ENCODE measurements around the gene TESPA1.
A peak's percentile ranks its signal among the peaks of the same experiment; 100 is the strongest.
"Not testable (repeated sequence)": the region's sequence is repeated elsewhere in the genome, so short reads cannot be mapped to it uniquely, and the experiment has no call there.

The TESPA1 gene

DNA sequence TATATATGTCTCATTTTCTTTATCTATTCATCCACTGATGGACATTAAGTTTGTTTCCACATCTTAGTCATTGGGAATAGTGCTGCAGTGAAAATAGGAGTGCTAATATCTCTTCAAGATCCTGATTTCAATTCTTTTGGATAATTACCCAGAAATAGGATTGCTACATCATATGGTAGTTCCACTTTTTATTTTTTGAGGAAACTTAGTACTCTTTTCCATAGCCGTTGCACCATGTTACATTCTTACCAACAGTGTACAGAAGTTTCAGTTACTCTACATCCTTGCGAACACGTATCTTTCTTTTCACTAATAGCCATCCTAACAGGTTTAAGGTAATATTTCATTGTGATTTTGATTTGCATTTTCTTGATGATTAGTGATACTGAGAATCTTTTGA lies 29.8 kb downstream of the TESPA1 start:
- DNase-seq (ENCODE audit: insufficient read length, low spot score), result no peak
- peak; percentile 47 for FAIRE-seq
- TF ChIP-seq SPI1 (IDR thresholded peaks at IDR 0.05; ENCODE audit: low read depth, low read length), result no peak
- TF ChIP-seq TAF1 (IDR thresholded peaks at IDR 0.05; ENCODE audit: low read depth, low read length), result no peak
- TF ChIP-seq PAX5 (IDR thresholded peaks at IDR 0.05; ENCODE audit: insufficient read depth, low read length, severe bottlenecking), result no peak

DNA sequence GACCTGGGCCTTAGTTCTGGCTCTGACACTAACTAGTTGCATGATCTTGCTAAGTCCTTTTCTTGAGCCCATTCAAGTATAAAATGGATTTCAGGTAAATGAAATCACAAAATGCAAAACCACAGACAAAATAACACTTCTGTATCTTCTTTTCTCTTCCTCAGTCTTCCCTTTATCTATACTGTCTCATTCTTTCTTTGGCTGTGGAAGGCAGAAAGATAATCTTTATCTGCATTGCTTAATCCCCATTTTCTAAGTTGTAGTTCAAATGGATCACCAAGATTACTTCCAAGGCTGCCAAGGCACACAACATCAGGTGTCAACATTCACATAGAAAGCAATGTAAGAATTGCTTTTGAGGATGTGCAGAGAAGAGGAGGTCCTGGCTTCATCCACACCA lies 30.3 kb downstream of the TESPA1 start:
- no peak for TF ChIP-seq PAX5 (IDR thresholded peaks at IDR 0.05; ENCODE audit: insufficient read depth, low read length, severe bottlenecking)
- no peak for TF ChIP-seq POLR2AphosphoS5 (IDR thresholded peaks at IDR 0.05; ENCODE audit: low read depth, low read length)
- no peak for TF ChIP-seq POU2F2 (IDR thresholded peaks at IDR 0.05; ENCODE audit: low read depth, low read length)
- TF ChIP-seq SPI1 (IDR thresholded peaks at IDR 0.05; ENCODE audit: low read depth, low read length), result no peak
- TF ChIP-seq POLR2A (IDR thresholded peaks at IDR 0.05; ENCODE audit: low read depth, low read length), result no peak
- TF ChIP-seq TAF1 (IDR thresholded peaks at IDR 0.05; ENCODE audit: low read depth, low read length), result no peak
- FAIRE-seq (no peak), DNase-seq (ENCODE audit: insufficient read length, low spot score) (no peak)

- FAIRE-seq (no peak), DNase-seq (ENCODE audit: insufficient read length, low spot score) (no peak)
- no peak for TF ChIP-seq PAX5 (IDR thresholded peaks at IDR 0.05; ENCODE audit: insufficient read depth, low read length, severe bottlenecking)
- TF ChIP-seq SPI1 (IDR thresholded peaks at IDR 0.05; ENCODE audit: low read depth, low read length), result no peak
- no peak for TF ChIP-seq POU2F2 (IDR thresholded peaks at IDR 0.05; ENCODE audit: low read depth, low read length)
- TF ChIP-seq POLR2A (IDR thresholded peaks at IDR 0.05; ENCODE audit: low read depth, low read length), result no peak
- no peak for TF ChIP-seq POLR2AphosphoS5 (IDR thresholded peaks at IDR 0.05; ENCODE audit: low read depth, low read length)
- TF ChIP-seq TAF1 (IDR thresholded peaks at IDR 0.05; ENCODE audit: low read depth, low read length), result no peak
Observed at GRCh38 chr12:54950071-54950727, 34.4 kb downstream of the TESPA1 start.

DNA sequence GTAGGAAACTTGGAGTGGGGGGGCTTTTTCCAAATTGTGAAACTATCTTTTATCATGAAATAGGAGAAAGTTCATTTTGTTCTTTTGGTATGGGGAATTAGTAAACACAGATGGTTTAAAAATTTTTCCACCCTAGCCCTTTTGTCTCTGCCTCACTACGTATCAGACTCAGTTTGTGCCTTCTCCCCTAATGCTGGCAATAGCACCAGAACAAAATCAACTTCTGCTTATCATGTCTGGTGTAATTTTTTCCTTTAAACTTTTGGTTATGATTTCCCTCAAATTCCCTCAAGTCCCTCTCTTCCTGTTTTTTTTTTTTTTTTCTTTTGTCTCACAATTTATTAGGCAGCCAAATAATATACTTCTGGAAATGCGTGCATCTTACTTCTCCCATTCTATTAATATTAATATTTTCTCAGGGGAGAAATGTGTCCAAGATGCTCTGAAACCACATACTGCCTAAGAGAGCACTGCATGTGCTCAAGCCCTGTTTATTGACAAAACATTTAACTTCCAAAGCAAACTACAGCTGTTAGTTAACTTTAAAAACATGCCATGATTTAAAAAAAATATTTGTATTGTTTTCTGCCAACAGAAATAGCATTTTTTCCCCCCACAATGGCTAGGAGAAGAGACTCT lies 35.4 kb downstream of the TESPA1 start:
- TF ChIP-seq POLR2AphosphoS5 (IDR thresholded peaks at IDR 0.05; ENCODE audit: low read depth, low read length), result no peak
- no peak for TF ChIP-seq POLR2A (IDR thresholded peaks at IDR 0.05; ENCODE audit: low read depth, low read length)
- TF ChIP-seq SPI1 (IDR thresholded peaks at IDR 0.05; ENCODE audit: low read depth, low read length), result no peak
- no peak for TF ChIP-seq PAX5 (IDR thresholded peaks at IDR 0.05; ENCODE audit: insufficient read depth, low read length, severe bottlenecking)
- no peak for TF ChIP-seq POU2F2 (IDR thresholded peaks at IDR 0.05; ENCODE audit: low read depth, low read length)
- no peak for TF ChIP-seq TAF1 (IDR thresholded peaks at IDR 0.05; ENCODE audit: low read depth, low read length)
- no peak for DNase-seq (ENCODE audit: insufficient read length, low spot score)
- no peak for FAIRE-seq

DNA sequence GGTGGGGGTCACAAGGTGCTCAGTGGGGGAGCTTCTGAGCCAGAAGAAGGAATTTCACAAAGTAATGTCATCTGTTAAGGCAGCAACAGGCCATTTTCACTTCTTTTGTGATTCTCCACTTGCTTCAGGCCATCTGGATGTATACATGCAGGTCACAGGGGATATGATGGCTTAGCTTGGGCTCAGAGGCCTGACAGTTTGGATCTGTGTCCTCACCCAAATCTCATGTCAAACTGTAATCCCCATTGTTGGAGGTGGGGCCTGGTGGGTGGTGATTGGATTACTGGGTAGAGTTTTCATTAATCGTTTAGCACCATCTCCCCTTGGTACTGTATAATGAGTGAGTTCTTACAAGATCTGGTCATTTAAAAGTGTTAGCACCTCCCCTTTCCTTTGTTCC lies 36.4 kb downstream of the TESPA1 start:
- no peak for FAIRE-seq
- TF ChIP-seq PAX5 (IDR thresholded peaks at IDR 0.05; ENCODE audit: insufficient read depth, low read length, severe bottlenecking) (no peak), POLR2A (IDR thresholded peaks at IDR 0.05; ENCODE audit: low read depth, low read length) (no peak), POU2F2 (IDR thresholded peaks at IDR 0.05; ENCODE audit: low read depth, low read length) (no peak), SPI1 (IDR thresholded peaks at IDR 0.05; ENCODE audit: low read depth, low read length) (no peak), TAF1 (IDR thresholded peaks at IDR 0.05; ENCODE audit: low read depth, low read length) (no peak), POLR2AphosphoS5 (IDR thresholded peaks at IDR 0.05; ENCODE audit: low read depth, low read length) (no peak)
- no peak for DNase-seq (ENCODE audit: insufficient read length, low spot score)

GRCh38 chr12:54945082-54945481 lies 39.5 kb downstream of the TESPA1 start:
- FAIRE-seq, result no peak
- TF ChIP-seq POU2F2 (IDR thresholded peaks at IDR 0.05; ENCODE audit: low read depth, low read length), result no peak
- no peak for TF ChIP-seq POLR2AphosphoS5 (IDR thresholded peaks at IDR 0.05; ENCODE audit: low read depth, low read length)
- TF ChIP-seq TAF1 (IDR thresholded peaks at IDR 0.05; ENCODE audit: low read depth, low read length), result no peak
- no peak for TF ChIP-seq SPI1 (IDR thresholded peaks at IDR 0.05; ENCODE audit: low read depth, low read length)
- TF ChIP-seq PAX5 (IDR thresholded peaks at IDR 0.05; ENCODE audit: insufficient read depth, low read length, severe bottlenecking), result no peak
- no peak for TF ChIP-seq POLR2A (IDR thresholded peaks at IDR 0.05; ENCODE audit: low read depth, low read length)
- no peak for DNase-seq (ENCODE audit: insufficient read length, low spot score)

DNA sequence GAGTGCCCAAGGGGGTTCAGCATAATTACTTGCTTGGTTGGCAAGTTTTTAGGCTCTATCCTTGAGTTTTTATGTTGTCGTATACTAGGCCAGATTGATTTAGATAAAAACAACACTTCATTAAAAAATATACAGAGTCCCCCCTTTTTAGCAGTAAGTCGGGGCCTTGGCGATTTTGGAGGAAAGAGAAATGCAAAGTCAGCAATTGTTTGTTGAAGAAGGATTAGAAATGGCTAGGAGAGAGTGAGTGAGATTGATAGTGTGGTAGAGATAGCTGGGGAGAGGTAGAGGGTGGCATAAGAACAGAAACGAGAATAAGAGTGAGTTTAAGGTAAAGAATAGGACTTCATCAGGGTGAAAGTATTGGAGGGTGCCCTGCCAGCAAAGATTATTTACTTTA lies 41.3 kb downstream of the TESPA1 start:
- not testable (repeated sequence) for DNase-seq (ENCODE audit: insufficient read length, low spot score); FAIRE-seq

- TF ChIP-seq PAX5 (IDR thresholded peaks at IDR 0.05; ENCODE audit: insufficient read depth, low read length, severe bottlenecking) (no peak), POLR2AphosphoS5 (IDR thresholded peaks at IDR 0.05; ENCODE audit: low read depth, low read length) (no peak), SPI1 (IDR thresholded peaks at IDR 0.05; ENCODE audit: low read depth, low read length) (no peak), TAF1 (IDR thresholded peaks at IDR 0.05; ENCODE audit: low read depth, low read length) (no peak), POLR2A (IDR thresholded peaks at IDR 0.05; ENCODE audit: low read depth, low read length) (no peak), POU2F2 (IDR thresholded peaks at IDR 0.05; ENCODE audit: low read depth, low read length) (no peak)
- FAIRE-seq, result no peak
Observed at GRCh38 chr12:54941659-54942058, 42.9 kb downstream of the TESPA1 start.

GRCh38 chr12:54940727-54941315 lies 43.7 kb downstream of the TESPA1 start:
- no peak for FAIRE-seq
- no peak for DNase-seq (ENCODE audit: insufficient read length, low spot score)

More at GRCh38 chr12:54941659-54942058, 42.9 kb downstream of the TESPA1 start:
- DNase-seq (ENCODE audit: insufficient read length, low spot score), result no peak

More at GRCh38 chr12:54940727-54941315, 43.7 kb downstream of the TESPA1 start:
- TF ChIP-seq POLR2A (IDR thresholded peaks at IDR 0.05; ENCODE audit: low read depth, low read length) (no peak), SPI1 (IDR thresholded peaks at IDR 0.05; ENCODE audit: low read depth, low read length) (no peak), PAX5 (IDR thresholded peaks at IDR 0.05; ENCODE audit: insufficient read depth, low read length, severe bottlenecking) (no peak), POU2F2 (IDR thresholded peaks at IDR 0.05; ENCODE audit: low read depth, low read length) (no peak), TAF1 (IDR thresholded peaks at IDR 0.05; ENCODE audit: low read depth, low read length) (no peak), POLR2AphosphoS5 (IDR thresholded peaks at IDR 0.05; ENCODE audit: low read depth, low read length) (no peak)

Measured in GM12891 (cell line).